HepG2 (cell line): ENCODE measurements around the gene GPATCH2. TPM values are rescaled to one million over a fixed set of nuclear protein-coding genes. Genes with fewer than 3 reads are reported as not detected.

Experiments used
- ATAC-seq: fragments of 200-7000 bp; cut with Tn5 transposase; 3 replicates; pipeline ENCODE4 v1.9.1; 2020; ENCODE audit warnings: mild to moderate bottlenecking, moderate library complexity
- BruUV-seq: library from RNA; stranded (reverse); fragments of 400-500 nt; replicated peaks from 2 replicates; lab custom pipeline; 2021; lab: Mats Ljungman, UMichigan
- CTCF ChIA-PET: fragments of 300-600 bp; formaldehyde crosslinking; extraction: SDS; loops from one replicate; lab custom pipeline; 2021; ENCODE audit warnings: low total read pairs, inconsistent platforms, low intra/inter-chr PET ratio; lab: Yijun Ruan, JAX
- POLR2A ChIA-PET: fragments of 350-600 bp; sonication (Branson Sonifier 250); formaldehyde crosslinking; loops from one replicate; lab custom pipeline; 2020; ENCODE audit warnings: antibody characterized with exemption, inconsistent platforms; lab: Yijun Ruan, JAX
- DNase-seq: peaks from one replicate; pipeline ENCODE4 v3.0.0-alpha.2; 2015; ENCODE audit warnings: low spot score
- FAIRE-seq: peaks from 3 replicates; lab custom pipeline; 2011; peaks lifted over from hg19 to GRCh38; lab: Jason Lieb, UNC
- H2AFZ ChIP-seq: one replicate; pipeline ENCODE4 v1.6.1; 2011; ENCODE audit warnings: low read length, inconsistent platforms
- H3K27ac ChIP-seq: fragments of 300-600 bp; 3 replicates; pipeline ENCODE4 v1.8.0; 2011; ENCODE audit warnings: mixed run types, mild to moderate bottlenecking, mixed read lengths, low read length, inconsistent platforms; ENCODE audit not compliant: insufficient read depth; ENCODE audit errors: extremely low read length
- H3K27me3 ChIP-seq, 2 experiments: fragments of 200-600 bp in 1 of 2; 2 replicates in 1 of 2; 3 replicates in 1 of 2; pipeline versions ENCODE4 v1.6.0 to v1.8.0; 2011; ENCODE audit warnings: low read length in 2 of 2, mild to moderate bottlenecking in 2 of 2, moderate library complexity in 2 of 2, inconsistent platforms in 1 of 2; ENCODE audit not compliant: insufficient read depth in 2 of 2, control insufficient read depth in 1 of 2
- H3K36me3 ChIP-seq, 2 experiments: fragments of 200-600 bp in 1 of 2; replicated peaks in 1 of 2; 2 replicates in 1 of 2; 3 replicates in 1 of 2; pipeline versions ENCODE4 v1.5.1 to v1.8.0; 2011; ENCODE audit warnings: low read length in 2 of 2, inconsistent platforms in 1 of 2; ENCODE audit not compliant: insufficient read depth in 2 of 2, control insufficient read depth in 1 of 2
- H3K4me1 ChIP-seq: 2 replicates; pipeline ENCODE4 v1.5.1; 2012; ENCODE audit warnings: low read length, inconsistent platforms; ENCODE audit not compliant: insufficient read depth
- H3K4me2 ChIP-seq: 2 replicates; pipeline ENCODE4 v1.6.0; 2011; ENCODE audit warnings: low read depth, low read length, inconsistent platforms
- H3K4me3 ChIP-seq, 3 experiments: fragments of 200-600 bp in 1 of 3; sonication (generic), shearing (Covaris generic) in 1 of 3; replicated peaks in 1 of 3; 2 replicates each; pipeline ENCODE4 v1.5.1; 2011 to 2016; ENCODE audit warnings: low read length in 3 of 3, inconsistent platforms in 2 of 3, low read depth in 2 of 3, mild to moderate bottlenecking in 2 of 3, control low read depth in 1 of 3, mixed read lengths in 1 of 3; ENCODE audit not compliant: insufficient read depth in 1 of 3
- H3K79me2 ChIP-seq: one replicate; pipeline ENCODE4 v1.6.1; 2011; ENCODE audit warnings: low read length, inconsistent platforms; ENCODE audit not compliant: insufficient read depth
- H3K9ac ChIP-seq: 2 replicates; pipeline ENCODE4 v1.6.0; 2011; ENCODE audit warnings: mild to moderate bottlenecking, low read depth, low read length, inconsistent platforms; ENCODE audit not compliant: insufficient read depth
- H3K9me3 ChIP-seq: 2 replicates; pipeline ENCODE4 v1.5.1; 2012; ENCODE audit warnings: mild to moderate bottlenecking, low read length
- H4K20me1 ChIP-seq: 2 replicates; pipeline ENCODE4 v1.6.0; 2011; ENCODE audit warnings: inconsistent platforms, mild to moderate bottlenecking, low read length, moderate library complexity; ENCODE audit not compliant: insufficient read depth
- FOXA3 ChIP-seq: IDR thresholded peaks from 2 replicates; pipeline ENCODE4 v1.6.1; 2016; ENCODE audit warnings: missing genetic modification reagents, missing compliant biosample characterization
- KAT2B ChIP-seq: fragments of 150-350 bp; IDR thresholded peaks from 2 replicates; pipeline ENCODE4 v1.6.1; 2014; ENCODE audit warnings: low read depth, low read length, borderline replicate concordance
- WIZ ChIP-seq: sonication (generic); formaldehyde crosslinking; IDR thresholded peaks from 2 replicates; pipeline ENCODE4 v1.5.1; 2020; ENCODE audit warnings: mild to moderate bottlenecking, missing genetic modification reagents
- ZFP91 ChIP-seq: sonication (generic); formaldehyde crosslinking; IDR thresholded peaks from 2 replicates; pipeline ENCODE4 v1.9.0; 2022; ENCODE audit warnings: missing genetic modification reagents, mild to moderate bottlenecking, borderline replicate concordance
- ZNF24 ChIP-seq: fragments of 450-650 bp; IDR thresholded peaks from 2 replicates; pipeline ENCODE4 v1.6.1; 2017; ENCODE audit warnings: antibody characterized with exemption, mild to moderate bottlenecking
- WGBS: methylation state at CpG from one replicate; pipeline ENCODE4 v1.1.6; 2017; ENCODE audit warnings: low lambda C conversion rate; 5-methylcytosine and 5-hydroxymethylcytosine counted together
- in situ Hi-C: cut with HindIII; loops from 2 replicates; pipeline ENCODE4 v1.10.0; 2017; ENCODE audit warnings: low pct_unique_long_range_greater_than_20kb; ENCODE audit not compliant: extremely low pct_ligation_motif_present
- intact Hi-C: fragments of 100-400 bp; cut with micrococcal nuclease; formaldehyde crosslinking; loops from one replicate; pipeline ENCODE4 v1.10.0; 2022; ENCODE audit not compliant: unreplicated experiment
- polyA plus RNA-seq, 8 experiments: library from polyadenylated mRNA; depleted of rRNA in 3 of 8; stranded (reverse) in 7 of 8; unstranded in 1 of 8; fragments of >200 nt; fragmentation: Illumina TruSeq in 4 of 8; extraction: Trizol in 4 of 8; gene quantifications; 2 replicates each; pipeline versions ENCODE4 v1.2.1 to v1.2.3, GENCODE V29; 2011 to 2016; ENCODE audit warnings: low read depth in 4 of 8, missing spikeins in 1 of 8, mixed read lengths in 1 of 8; ENCODE audit not compliant: insufficient read depth in 1 of 8
- total RNA-seq, 5 experiments: library from RNA; depleted of rRNA; stranded (reverse); fragments of >200 nt; fragmentation: Illumina TruSeq; extraction: Trizol; gene quantifications; 2 replicates each; pipeline ENCODE4 v1.2.3, GENCODE V29; 2016; ENCODE audit warnings: low read depth in 1 of 5

Gene GPATCH2
- total and polyA plus RNA-seq, 2 of the 13 experiments (the other 11 are each of a cell fraction or from before 2014, with no cell fraction given) = 3.5 to 15.7 TPM

- TF ChIP-seq ZFP91 (CRISPR knock-in tag) (no peak), KAT2B (no peak)
Observed at GRCh38 chr1:217542136-217542777, 88.6 kb downstream of the GPATCH2 start (continued).

GRCh38 chr1:217540321-217540720 lies 90.6 kb downstream of the GPATCH2 start:
- Histone ChIP-seq H3K4me2 (no peak overlapping the region), H3K79me2 (no peaks in the 10 kb centered on the region), H3K36me3 (no peaks in the 10 kb centered on the region), H3K9ac (no peak overlapping the region), H3K4me1 (no peaks in the 10 kb centered on the region), H3K9me3 (no peaks in the 10 kb centered on the region), H2AFZ (no peak overlapping the region), H4K20me1 (no peaks in the 10 kb centered on the region), H3K27me3 (no peaks in the 10 kb centered on the region), H3K4me3 (no peak overlapping the region), H3K27ac (no peak overlapping the region)
- POLR2A ChIA-PET = no interaction called here
- ATAC-seq = no peak
- no peak for DNase-seq
- 91% methylated on average over 2 of the region's 2 CpGs for WGBS
- in situ Hi-C loops (no loop called here), intact Hi-C loops (no loop called here)
- BruUV-seq = no TSS peak
- TF ChIP-seq FOXA3 (CRISPR knock-in tag) (0 out of 2 replicates have a peak, but pooled peaks have one; percentile 14), ZNF24 (no peak)
- CTCF ChIA-PET = no interaction called here
- FAIRE-seq = no peak

GRCh38 chr1:217539510-217539909 lies 91.4 kb downstream of the GPATCH2 start:
- no peak for DNase-seq
- no peak for FAIRE-seq
- no peaks in the 10 kb centered on the region for H4K20me1 ChIP-seq
- no peaks in the 10 kb centered on the region for H3K27me3 ChIP-seq
- BruUV-seq = no TSS peak
- 97% methylated on average over 2 of the region's 2 CpGs for WGBS
- in situ Hi-C loops = no loop called here
- H3K4me2 ChIP-seq = no peak overlapping the region
- no peak for ATAC-seq
- intact Hi-C loops = no loop called here
- ChIA-PET CTCF (no interaction called here), POLR2A (no interaction called here)
- H3K9me3 ChIP-seq = no peaks in the 10 kb centered on the region
- no peak overlapping the region for H3K27ac ChIP-seq
- H2AFZ ChIP-seq = no peak overlapping the region
- no peaks in the 10 kb centered on the region for H3K4me1 ChIP-seq
- no peaks in the 10 kb centered on the region for H3K36me3 ChIP-seq
- no peak overlapping the region for H3K4me3 ChIP-seq
- no peak for TF ChIP-seq WIZ (CRISPR knock-in tag)
- no peaks in the 10 kb centered on the region for H3K79me2 ChIP-seq
- no peak overlapping the region for H3K9ac ChIP-seq
